Measurements from ENCODE around the gene ZNF267. TPM values are rescaled to one million over a fixed set of nuclear protein-coding genes. Genes with fewer than 3 reads are reported as not detected.
"Not testable (repeated sequence)": the region's sequence is repeated elsewhere in the genome, so short reads cannot be mapped to it uniquely, and the experiment has no call there.

Gene ZNF267
- polyA plus RNA-seq, 1 donor from 2014 or later: 7.0 TPM

GRCh38 chr16:31952206-31952605, 78.6 kb downstream of the ZNF267 start:
- not testable (repeated sequence) for H3K9me2 ChIP-seq (ENCODE audit: insufficient read depth, low read length); H3K4me3 ChIP-seq (ENCODE audit: low read length); H3K9ac ChIP-seq (ENCODE audit: low read length); H3K79me2 ChIP-seq (replicated peaks; ENCODE audit: insufficient read depth, low read length); H2AFZ ChIP-seq (ENCODE audit: low read depth, low read length); H3K9me3 ChIP-seq (ENCODE audit: low read length); H4K20me1 ChIP-seq (ENCODE audit: insufficient read depth); H3K4me2 ChIP-seq (ENCODE audit: low read length); H3K27ac ChIP-seq (ENCODE audit: low read length); H3K36me3 ChIP-seq (ENCODE audit: insufficient read depth, low read length); H3F3A ChIP-seq (ENCODE audit: insufficient read depth, low read length, poor library complexity, severe bottlenecking); H3K27me3 ChIP-seq (ENCODE audit: insufficient read depth, low read depth, low read length)

GRCh38 chr16:31956221-31956620, 82.6 kb downstream of the ZNF267 start:
- H3K79me2 ChIP-seq (replicated peaks; ENCODE audit: insufficient read depth, low read length); H3K4me3 ChIP-seq (ENCODE audit: low read length); H3K27ac ChIP-seq (ENCODE audit: low read length); H3K4me2 ChIP-seq (ENCODE audit: low read length); H4K20me1 ChIP-seq (ENCODE audit: insufficient read depth); H3K36me3 ChIP-seq (ENCODE audit: insufficient read depth, low read length); H3K27me3 ChIP-seq (ENCODE audit: insufficient read depth, low read depth, low read length); H3K9ac ChIP-seq (ENCODE audit: low read length); H3K9me3 ChIP-seq (ENCODE audit: low read length); H2AFZ ChIP-seq (ENCODE audit: low read depth, low read length); H3F3A ChIP-seq (ENCODE audit: insufficient read depth, low read length, poor library complexity, severe bottlenecking); H3K9me2 ChIP-seq (ENCODE audit: insufficient read depth, low read length): not testable (repeated sequence)

GRCh38 chr16:31960186-31960910, 86.7 kb downstream of the ZNF267 start:
- not testable (repeated sequence) for H3K79me2 ChIP-seq (replicated peaks; ENCODE audit: insufficient read depth, low read length); H3K27me3 ChIP-seq (ENCODE audit: insufficient read depth, low read depth, low read length); H3K4me3 ChIP-seq (ENCODE audit: low read length); H3K9me3 ChIP-seq (ENCODE audit: low read length); H2AFZ ChIP-seq (ENCODE audit: low read depth, low read length); H3K36me3 ChIP-seq (ENCODE audit: insufficient read depth, low read length); H3K4me2 ChIP-seq (ENCODE audit: low read length); H3K27ac ChIP-seq (ENCODE audit: low read length); H4K20me1 ChIP-seq (ENCODE audit: insufficient read depth); H3K9ac ChIP-seq (ENCODE audit: low read length); H3F3A ChIP-seq (ENCODE audit: insufficient read depth, low read length, poor library complexity, severe bottlenecking); H3K9me2 ChIP-seq (ENCODE audit: insufficient read depth, low read length)

Small RNA genes within 50 kb of the gene (small RNA-seq; reads per million reads assigned to genes)
- gene AC034105.2: 0 reads per million in 3 experiments
- 0 reads per million in 3 experiments for gene AC034105.4

All from neural cell (in vitro differentiated cells).